ENCODE data around the gene WWOX. TPM values are rescaled to one million over a fixed set of nuclear protein-coding genes. Genes with fewer than 3 reads are reported as not detected.

WWOX gene
- total RNA-seq, 1 experiment from 2014 or later: 20.3 TPM

- DNase-seq (ENCODE audit: low read depth): no peak
Measured at GRCh38 chr16:78529881-78530280, 430.4 kb downstream of the WWOX start.

DNA sequence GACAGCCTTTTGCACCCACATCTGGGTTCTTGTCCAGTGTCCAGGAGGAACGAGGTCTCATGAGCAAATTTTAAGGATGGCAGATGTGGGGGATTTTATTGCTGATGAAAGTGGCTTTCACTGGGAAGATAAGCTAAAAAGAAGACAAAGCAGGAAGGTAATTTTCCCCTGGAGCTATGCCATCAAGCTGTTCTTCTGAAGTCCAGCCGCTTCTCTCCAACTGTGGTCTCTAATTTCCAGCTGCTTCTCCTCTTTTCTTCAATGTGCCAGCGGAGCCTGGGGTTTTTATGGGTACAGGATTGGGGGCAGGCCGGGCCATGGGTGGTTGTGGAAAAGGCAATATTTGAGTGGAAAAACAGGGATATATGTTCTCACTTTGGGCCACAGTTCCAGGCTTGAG, 430.8 kb downstream of the WWOX start:
- DNase-seq (ENCODE audit: low read depth): no peak

DNA sequence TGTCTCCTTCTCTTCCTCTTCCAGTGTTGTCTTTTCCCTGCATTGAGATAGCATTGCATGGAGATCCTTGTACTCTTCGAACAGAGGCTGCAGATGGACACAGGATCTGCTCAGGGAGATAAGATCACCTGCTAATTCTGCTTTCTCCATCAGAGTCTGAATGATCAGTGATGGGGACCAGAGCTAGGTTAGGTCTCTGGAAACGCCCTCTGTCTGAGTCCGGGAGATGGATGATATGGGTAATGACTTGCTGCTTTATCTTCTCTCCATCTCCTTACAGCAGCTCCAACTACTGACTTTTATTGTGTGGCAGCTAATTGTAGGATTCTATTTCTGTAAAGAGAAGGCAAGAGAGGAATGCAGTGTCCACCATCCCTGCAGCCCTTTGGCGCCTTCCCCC, 435.6 kb downstream of the WWOX start:
- no peak for DNase-seq (ENCODE audit: low read depth)

DNA sequence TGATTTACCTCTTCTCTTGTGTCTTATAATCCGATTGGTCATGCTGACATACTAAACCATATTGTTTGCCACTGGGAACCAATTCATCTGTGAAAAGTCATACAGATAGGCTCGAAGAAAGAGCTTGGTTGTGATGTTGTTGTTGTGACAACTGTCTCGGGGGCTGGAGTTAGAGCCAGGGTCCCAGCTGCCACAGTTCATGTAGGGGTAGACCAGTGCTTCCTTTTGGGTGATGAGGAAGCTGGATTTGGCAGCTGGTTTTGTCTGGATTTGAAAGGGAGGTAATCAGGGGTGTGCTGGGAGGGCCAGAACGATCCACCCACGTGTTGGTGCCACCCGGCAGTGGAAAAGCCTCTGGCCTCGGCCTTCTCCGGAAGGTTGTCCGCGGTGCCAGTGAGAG, 438.1 kb downstream of the WWOX start:
- DNase-seq (ENCODE audit: low read depth): no peak

GRCh38 chr16:78538292-78538691, 438.8 kb downstream of the WWOX start:
- no peak for DNase-seq (ENCODE audit: low read depth)

GRCh38 chr16:78538919-78539318, 439.5 kb downstream of the WWOX start:
- DNase-seq (ENCODE audit: low read depth): no peak

- DNase-seq (ENCODE audit: low read depth): no peak
Measured at GRCh38 chr16:78542419-78542818, 443.0 kb downstream of the WWOX start.

- DNase-seq (ENCODE audit: low read depth): no peak
Measured at GRCh38 chr16:78543023-78543422, 443.6 kb downstream of the WWOX start.

GRCh38 chr16:78549366-78549765, 449.9 kb downstream of the WWOX start:
- no peak for DNase-seq (ENCODE audit: low read depth)

GRCh38 chr16:78551487-78552085, 452.1 kb downstream of the WWOX start:
- no peak for DNase-seq (ENCODE audit: low read depth)

- no peak for DNase-seq (ENCODE audit: low read depth)
Measured at GRCh38 chr16:78552106-78552675, 452.7 kb downstream of the WWOX start.

DNA sequence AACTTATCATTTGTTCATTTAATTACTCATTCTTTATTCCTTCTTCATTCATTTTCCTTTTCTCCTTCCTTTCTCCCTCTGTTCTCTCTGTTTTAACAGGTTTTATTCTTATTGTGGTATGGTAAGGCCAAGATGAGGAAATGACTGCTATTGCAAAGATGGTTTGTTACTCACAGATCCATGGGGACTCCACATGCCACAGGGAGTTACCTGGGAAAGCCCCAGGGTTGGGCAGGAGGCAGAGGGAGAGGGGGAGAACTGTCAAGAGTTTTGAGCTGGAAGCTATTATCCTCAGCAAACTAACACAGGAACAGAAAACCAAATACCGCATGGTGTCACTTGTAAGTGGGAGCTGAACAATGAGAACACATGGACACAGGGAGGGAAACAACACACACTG, 453.3 kb downstream of the WWOX start:
- DNase-seq (ENCODE audit: low read depth): no peak

DNA sequence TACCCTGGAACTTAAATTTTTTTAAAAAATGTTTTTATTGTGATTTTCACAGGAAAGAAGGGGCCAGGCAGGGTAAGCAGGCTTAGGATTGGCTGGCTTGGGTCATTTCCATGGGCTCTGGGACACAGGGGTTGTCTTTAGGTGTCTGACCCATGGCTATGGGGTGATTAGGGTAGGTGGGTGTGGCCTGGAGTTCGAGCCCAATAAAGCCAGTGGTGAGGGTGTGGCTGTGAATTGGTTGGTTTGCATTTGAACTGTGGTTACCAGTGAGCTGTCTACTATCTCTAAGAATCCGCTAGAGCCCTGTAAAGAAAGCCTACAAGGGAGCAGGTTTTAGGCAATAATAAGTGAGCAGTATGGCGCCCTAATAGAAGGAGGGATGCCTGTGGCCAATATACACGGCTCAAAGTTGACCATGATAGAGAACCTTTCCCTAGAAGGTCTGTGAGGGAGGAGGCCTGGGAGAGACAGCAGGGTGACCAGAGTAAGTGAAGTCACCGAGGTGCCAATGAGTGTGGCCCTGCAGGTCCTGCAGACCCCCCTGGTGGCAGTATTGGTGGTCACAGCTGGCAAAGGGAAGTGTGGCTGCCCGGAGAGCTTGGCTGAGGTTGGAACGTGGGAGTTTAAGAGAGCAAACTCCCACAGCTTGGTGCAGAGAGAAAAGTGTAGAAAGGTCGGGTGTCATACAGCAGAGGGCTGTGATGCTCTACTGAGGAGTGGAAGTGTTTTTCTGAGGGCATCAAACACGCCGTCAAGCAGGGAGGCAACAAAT, 454.0 kb downstream of the WWOX start:
- no peak for DNase-seq (ENCODE audit: low read depth)

DNA sequence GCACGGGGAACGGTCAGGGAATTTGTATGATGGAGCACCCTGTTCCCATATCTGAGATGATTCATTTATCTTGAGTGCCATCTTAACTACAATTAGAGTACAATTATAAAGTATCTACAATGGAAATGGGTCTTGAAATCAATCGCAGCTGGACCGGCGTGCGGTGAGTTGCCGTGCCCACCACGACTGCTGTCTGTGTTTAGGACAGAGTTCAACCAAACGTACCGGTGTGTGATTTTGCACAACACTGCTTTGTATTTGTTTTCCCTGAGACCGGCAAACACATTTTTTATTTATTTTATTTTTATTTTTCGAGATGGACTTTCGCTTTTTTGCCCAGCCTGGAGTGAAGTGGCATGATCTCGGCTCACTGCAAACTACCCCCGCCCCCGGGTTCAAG, 457.0 kb downstream of the WWOX start:
- no peak for DNase-seq (ENCODE audit: low read depth)

DNA sequence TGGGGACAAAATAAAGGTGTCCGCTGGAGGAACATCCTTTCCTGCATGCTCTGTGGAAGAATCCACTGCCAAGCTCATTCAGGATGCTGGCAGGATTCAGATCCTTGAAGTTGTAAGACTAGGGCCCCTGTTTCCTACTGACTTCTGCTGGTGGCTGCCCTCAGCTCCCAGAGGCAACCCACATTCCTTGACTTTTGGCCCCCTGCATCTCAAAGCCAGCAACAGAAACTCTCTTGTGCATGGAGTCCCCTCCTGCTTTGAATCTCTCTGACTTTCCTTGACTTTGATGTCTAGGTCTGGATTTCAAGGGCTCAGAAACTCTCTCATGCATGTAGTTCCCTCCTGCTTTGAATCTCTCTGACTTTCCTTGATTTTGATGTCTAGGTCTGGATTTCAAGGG, 461.5 kb downstream of the WWOX start:
- DNase-seq (ENCODE audit: low read depth): no peak

GRCh38 chr16:78562111-78562510, 462.7 kb downstream of the WWOX start:
- DNase-seq (ENCODE audit: low read depth): no peak

GRCh38 chr16:78562650-78563049, 463.2 kb downstream of the WWOX start:
- DNase-seq (ENCODE audit: low read depth): no peak

DNA sequence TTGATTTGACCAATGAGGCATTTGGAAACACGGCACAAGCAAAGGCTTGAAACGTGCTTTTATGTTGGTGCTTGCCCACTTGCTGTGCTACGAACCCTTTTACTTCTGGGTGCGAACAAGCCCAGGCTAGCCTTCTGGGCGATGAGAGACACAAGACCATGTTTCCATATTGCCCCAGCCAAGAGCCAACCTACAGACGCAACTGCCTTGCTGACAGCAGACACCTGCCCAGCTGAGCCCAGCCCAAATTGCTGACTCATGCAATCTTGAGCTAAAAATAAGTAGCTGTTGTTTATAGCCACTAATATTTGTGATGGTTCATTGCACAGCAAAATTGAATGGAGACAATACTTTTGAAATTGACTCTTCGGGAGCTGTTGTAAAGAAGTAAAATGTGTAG, 464.5 kb downstream of the WWOX start:
- DNase-seq (ENCODE audit: low read depth): no peak

DNA sequence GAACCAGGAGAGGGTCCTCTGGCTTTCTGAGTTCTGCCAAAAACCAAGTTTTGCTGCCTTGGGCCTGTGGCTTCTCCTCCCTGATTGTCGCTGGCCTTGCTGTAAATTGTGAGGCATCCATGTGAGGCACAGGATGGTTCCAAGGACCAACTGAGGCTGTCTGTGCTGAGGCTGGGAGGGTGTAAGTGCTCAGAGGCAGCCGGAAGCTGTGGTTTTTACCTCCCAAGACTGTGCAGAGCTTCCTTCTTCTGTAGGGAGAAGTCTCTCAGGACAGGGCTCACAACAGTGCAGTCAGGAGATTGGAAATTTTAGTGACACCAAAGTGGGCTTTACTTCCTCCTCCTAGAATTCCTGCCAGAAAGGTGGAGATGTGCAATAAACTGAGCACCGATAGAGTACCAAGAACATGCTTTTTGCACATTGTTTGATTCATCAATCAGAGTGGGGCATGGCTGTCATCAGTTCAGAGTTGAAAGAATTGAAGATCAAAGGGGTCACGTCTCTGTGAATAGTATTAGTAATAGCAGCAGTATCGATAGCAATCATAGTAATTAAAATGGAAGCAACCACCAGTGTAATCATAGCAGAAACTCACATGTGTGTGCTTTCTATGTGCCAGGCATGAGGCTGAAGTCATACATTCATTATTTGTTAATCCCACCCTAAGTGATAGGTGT, 467.1 kb downstream of the WWOX start:
- DNase-seq (ENCODE audit: low read depth): no peak

DNA sequence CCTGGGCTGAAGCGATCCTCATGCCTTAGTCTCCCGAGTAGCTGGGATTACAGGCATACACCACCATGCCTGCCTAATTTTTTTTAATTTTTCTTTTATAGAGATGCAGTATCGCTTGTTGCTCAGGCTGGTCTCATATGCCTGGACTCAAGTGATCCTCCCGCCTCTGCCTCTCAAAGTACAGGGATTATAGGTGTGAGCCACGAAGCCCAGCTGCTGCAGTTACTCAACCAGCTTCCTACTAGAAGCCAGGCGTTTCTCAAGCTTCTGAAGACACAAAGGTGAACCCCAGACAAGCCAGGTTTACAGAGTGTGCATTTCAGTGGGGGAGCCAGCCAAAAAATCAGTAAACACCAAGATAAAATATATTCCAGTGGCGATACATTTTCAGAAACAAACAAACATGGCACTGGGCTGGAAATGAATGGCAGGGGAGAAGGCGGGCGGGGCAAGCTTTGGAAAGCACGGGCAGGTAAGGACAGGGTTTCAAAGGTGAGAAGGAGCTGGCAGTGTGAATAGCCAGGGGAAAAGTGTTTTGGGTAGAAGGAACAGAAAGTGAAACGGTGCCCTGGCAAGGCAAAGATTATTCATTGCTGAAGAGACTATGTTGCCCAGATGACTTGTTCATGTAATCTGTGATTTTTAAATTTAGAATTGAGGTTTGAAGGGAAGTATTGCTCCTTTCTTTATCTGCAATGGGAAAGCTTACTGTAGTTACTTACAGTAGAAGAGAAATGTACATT, 471.1 kb downstream of the WWOX start:
- no peak for DNase-seq (ENCODE audit: low read depth)

DNA sequence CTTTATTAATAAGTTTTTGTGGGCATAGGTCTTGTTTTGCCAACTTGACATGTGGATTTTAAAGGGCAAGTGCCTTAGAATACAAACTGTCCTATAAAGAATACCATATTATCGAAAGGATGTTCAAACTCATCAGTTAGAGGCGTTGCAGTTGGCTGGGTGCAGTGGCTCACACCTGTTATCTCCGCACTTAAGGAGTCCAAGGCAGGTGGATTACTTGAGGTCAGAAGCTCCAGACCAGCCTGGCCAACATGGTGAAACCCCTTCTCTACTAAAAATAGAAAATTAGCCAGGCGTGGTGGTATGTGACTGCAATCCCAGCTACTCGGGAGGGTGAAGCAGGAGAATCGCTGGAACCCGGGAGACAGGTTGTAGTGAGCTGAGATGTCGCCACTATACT, 472.0 kb downstream of the WWOX start:
- no peak for DNase-seq (ENCODE audit: low read depth)

DNA sequence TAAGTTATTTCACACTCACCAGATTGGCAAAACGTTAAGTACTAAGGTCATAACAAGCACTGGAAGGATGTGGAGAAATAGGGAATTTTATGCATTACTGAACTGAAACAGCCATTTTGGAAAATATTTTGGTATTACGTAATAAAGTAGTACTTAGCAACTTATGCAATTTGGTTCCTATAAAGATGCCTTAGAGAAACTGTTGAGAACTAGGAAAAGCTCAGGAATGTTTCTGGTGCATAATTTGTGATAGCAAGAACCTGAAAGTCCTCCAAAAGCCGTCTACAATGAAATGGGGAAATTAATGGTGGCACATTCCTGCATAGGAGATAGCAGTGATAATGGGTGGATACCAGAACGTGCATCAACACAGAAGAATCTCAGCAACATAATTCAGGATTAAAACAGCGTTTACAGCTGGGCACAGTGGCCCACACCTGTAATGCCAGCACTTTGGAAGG, 472.5 kb downstream of the WWOX start:
- no peak for DNase-seq (ENCODE audit: low read depth)
